Brain microvascular endothelial cell (primary cell): Measurements from ENCODE around the gene BABAM2.
A peak's percentile ranks its signal among the peaks of the same experiment; 100 is the strongest.

ENCODE experiments used
- DNase-seq: peaks from one replicate; pipeline ENCODE4 v3.0.0-alpha.2; 2020
- H3K27ac ChIP-seq: fragments of 250-450 bp; sonication (Bioruptor Pico); 2 replicates; pipeline ENCODE4 v1.5.1; 2020; ENCODE audit warnings: mild to moderate bottlenecking, moderate library complexity
- H3K27me3 ChIP-seq: fragments of 250-450 bp; sonication (Bioruptor Pico); replicated peaks from 2 replicates; pipeline ENCODE4 v1.5.1; 2020; ENCODE audit warnings: mild to moderate bottlenecking
- H3K36me3 ChIP-seq: fragments of 250-450 bp; sonication (Bioruptor Pico); replicated peaks from 2 replicates; pipeline ENCODE4 v1.5.1; 2020; ENCODE audit warnings: mild to moderate bottlenecking
- H3K4me3 ChIP-seq: 2 replicates; pipeline ENCODE4 v1.5.1; 2011; ENCODE audit warnings: low read depth, mild to moderate bottlenecking, control low read depth, low read length, moderate library complexity
- CTCF ChIP-seq: IDR thresholded peaks from 2 replicates; pipeline ENCODE4 v1.5.1; 2011; ENCODE audit warnings: low read depth, mild to moderate bottlenecking, moderate library complexity, low read length, control low read depth, inconsistent platforms; ENCODE audit errors: missing control alignments
- in situ Hi-C: cut with HindIII; loops from 2 replicates; pipeline ENCODE4 v1.10.0; 2017; ENCODE audit warnings: low sequenced_read_pairs, low pct_ligation_motif_present

Gene BABAM2

GRCh38 chr2:28247290-28247689 lies 356.8 kb downstream of the BABAM2 start:
- DNase-seq, result no peak
- no peaks in the 10 kb centered on the region for H3K36me3 ChIP-seq
- no peak overlapping the region for H3K4me3 ChIP-seq
- no peak for TF ChIP-seq CTCF
- H3K27ac ChIP-seq, result no peak overlapping the region
- in situ Hi-C loops, result no loop called here
- no peaks in the 10 kb centered on the region for H3K27me3 ChIP-seq

- in situ Hi-C loops, result no loop called here
- Histone ChIP-seq H3K4me3 (no peak overlapping the region), H3K27ac (no peak overlapping the region), H3K27me3 (no peaks in the 10 kb centered on the region), H3K36me3 (no peaks in the 10 kb centered on the region)
- DNase-seq, result no peak
- TF ChIP-seq CTCF, result no peak
Observed at GRCh38 chr2:28247734-28248133, 357.2 kb downstream of the BABAM2 start.

GRCh38 chr2:28248511-28248910 lies 358.0 kb downstream of the BABAM2 start:
- in situ Hi-C loops, result no loop called here
- H3K36me3 ChIP-seq, result no peaks in the 10 kb centered on the region
- DNase-seq, result no peak
- TF ChIP-seq CTCF, result no peak
- no peak overlapping the region for H3K27ac ChIP-seq
- no peak overlapping the region for H3K4me3 ChIP-seq
- no peaks in the 10 kb centered on the region for H3K27me3 ChIP-seq

- no peak overlapping the region for H3K4me3 ChIP-seq
- in situ Hi-C loops, result no loop called here
- TF ChIP-seq CTCF, result peak; percentile 37
Observed at GRCh38 chr2:28250006-28250405, 359.5 kb downstream of the BABAM2 start.

GRCh38 chr2:28251337-28251736 lies 360.8 kb downstream of the BABAM2 start:
- DNase-seq, result no peak
- TF ChIP-seq CTCF, result no peak
- no peak overlapping the region for H3K4me3 ChIP-seq
- H3K27ac ChIP-seq, result no peak overlapping the region
- in situ Hi-C loops, result no loop called here
- no peaks in the 10 kb centered on the region for H3K27me3 ChIP-seq
- no peaks in the 10 kb centered on the region for H3K36me3 ChIP-seq

More at GRCh38 chr2:28250006-28250405, 359.5 kb downstream of the BABAM2 start:
- DNase-seq, result peak; percentile 85
- no peaks in the 10 kb centered on the region for H3K27me3 ChIP-seq
- no peaks in the 10 kb centered on the region for H3K36me3 ChIP-seq
- no peak overlapping the region for H3K27ac ChIP-seq

GRCh38 chr2:28252311-28252710 lies 361.8 kb downstream of the BABAM2 start:
- Histone ChIP-seq H3K27ac (no peak overlapping the region), H3K36me3 (no peaks in the 10 kb centered on the region), H3K4me3 (no peak overlapping the region), H3K27me3 (no peaks in the 10 kb centered on the region)
- TF ChIP-seq CTCF, result no peak
- in situ Hi-C loops, result no loop called here
- DNase-seq, result no peak
